ENCODE results near the gene DNAJB5.

DNAJB5 gene

DNA sequence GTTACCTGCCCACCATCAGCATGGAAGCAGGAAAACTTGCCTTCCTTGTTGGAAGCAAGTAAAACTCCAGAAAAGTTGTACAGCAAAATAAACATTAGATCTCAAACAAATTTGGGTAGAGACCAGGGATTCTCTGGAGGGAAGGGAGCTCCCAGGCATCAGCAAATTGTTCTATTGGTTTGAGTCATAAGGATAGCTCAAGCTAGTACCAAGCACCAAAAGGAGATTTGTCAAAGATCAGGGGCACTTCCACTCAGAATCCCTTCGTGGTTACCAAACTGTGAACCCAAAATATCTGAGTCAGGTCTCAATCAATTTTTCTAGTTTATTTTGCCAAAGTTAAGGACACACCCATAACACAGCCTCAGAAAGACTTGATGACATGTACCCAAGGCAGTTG lies 37.8 kb downstream of the DNAJB5 start:
- Histone ChIP-seq H2AFZ (ENCODE audit: low read length) (peak overlapping the region; percentile 49; the same call in 1 of the 2 replicates), H3K36me3 (ENCODE audit: insufficient read depth, low read length) (no peaks in the 10 kb centered on the region), H3K27me3 (ENCODE audit: insufficient read depth, low read length, poor library complexity, severe bottlenecking) (no peaks in the 10 kb centered on the region), H3K4me1 (ENCODE audit: insufficient read depth, low read length, poor library complexity, severe bottlenecking) (peaks cover 65% of the 10 kb centered on the region), H3K9ac (ENCODE audit: low read depth, low read length, poor library complexity, severe bottlenecking) (peak overlapping the region; percentile 62), H3K9me2 (replicated peaks; ENCODE audit: low read depth, low read length) (no peaks in the 10 kb centered on the region), H4K20me1 (ENCODE audit: insufficient read depth, low read length, poor library complexity, severe bottlenecking) (no peaks in the 10 kb centered on the region), H3F3A (ENCODE audit: low read depth) (peaks cover 14% of the 10 kb centered on the region), H3K79me2 (ENCODE audit: insufficient read depth, low read length) (no peaks in the 10 kb centered on the region), H3K4me2 (ENCODE audit: low read depth, low read length, poor library complexity, severe bottlenecking) (peak overlapping the region; percentile 72), H3K9me3 (ENCODE audit: insufficient read depth, low read depth, low read length) (no peaks in the 10 kb centered on the region), H3K4me3 (ENCODE audit: low read length, poor library complexity, severe bottlenecking) (peak overlapping the region; percentile 57)
- TF ChIP-seq, protein P1, sequence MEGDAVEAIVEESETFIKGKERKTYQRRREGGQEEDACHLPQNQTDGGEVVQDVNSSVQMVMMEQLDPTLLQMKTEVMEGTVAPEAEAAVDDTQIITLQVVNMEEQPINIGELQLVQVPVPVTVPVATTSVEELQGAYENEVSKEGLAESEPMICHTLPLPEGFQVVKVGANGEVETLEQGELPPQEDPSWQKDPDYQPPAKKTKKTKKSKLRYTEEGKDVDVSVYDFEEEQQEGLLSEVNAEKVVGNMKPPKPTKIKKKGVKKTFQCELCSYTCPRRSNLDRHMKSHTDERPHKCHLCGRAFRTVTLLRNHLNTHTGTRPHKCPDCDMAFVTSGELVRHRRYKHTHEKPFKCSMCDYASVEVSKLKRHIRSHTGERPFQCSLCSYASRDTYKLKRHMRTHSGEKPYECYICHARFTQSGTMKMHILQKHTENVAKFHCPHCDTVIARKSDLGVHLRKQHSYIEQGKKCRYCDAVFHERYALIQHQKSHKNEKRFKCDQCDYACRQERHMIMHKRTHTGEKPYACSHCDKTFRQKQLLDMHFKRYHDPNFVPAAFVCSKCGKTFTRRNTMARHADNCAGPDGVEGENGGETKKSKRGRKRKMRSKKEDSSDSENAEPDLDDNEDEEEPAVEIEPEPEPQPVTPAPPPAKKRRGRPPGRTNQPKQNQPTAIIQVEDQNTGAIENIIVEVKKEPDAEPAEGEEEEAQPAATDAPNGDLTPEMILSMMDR (conservative IDR thresholded peaks at IDR 0.05; ENCODE audit: low read length), result no peak
- TF ChIP-seq EZH2phosphoT487 (IDR thresholded peaks at IDR 0.05; ENCODE audit: borderline replicate concordance), result no peak

DNA sequence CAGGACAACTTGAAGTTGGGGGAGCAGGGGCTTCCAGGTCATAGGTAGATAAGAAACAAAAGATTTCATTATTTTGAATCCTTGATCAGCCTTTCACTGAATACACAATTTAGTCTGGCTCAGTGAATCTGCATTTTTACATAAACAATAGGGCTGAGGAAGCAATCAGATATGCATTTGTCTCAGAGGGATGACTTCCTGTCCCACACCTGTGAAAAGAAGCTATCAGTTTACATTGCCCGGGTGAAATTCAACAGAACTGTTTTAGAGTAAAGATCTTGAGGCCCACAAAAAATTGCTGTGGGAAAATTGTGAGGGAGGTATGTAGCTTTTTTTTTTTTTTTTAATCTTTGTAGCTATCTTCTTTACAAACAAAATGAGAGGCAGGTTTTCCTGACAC lies 38.3 kb downstream of the DNAJB5 start:
- Histone ChIP-seq H3K79me2 (ENCODE audit: insufficient read depth, low read length) (no peaks in the 10 kb centered on the region), H3K9me3 (ENCODE audit: insufficient read depth, low read depth, low read length) (no peaks in the 10 kb centered on the region), H3K4me2 (ENCODE audit: low read depth, low read length, poor library complexity, severe bottlenecking) (peak overlapping the region; percentile 72), H3K9ac (ENCODE audit: low read depth, low read length, poor library complexity, severe bottlenecking) (peak overlapping the region; percentile 62), H2AFZ (ENCODE audit: low read length) (no peak overlapping the region), H3K27me3 (ENCODE audit: insufficient read depth, low read length, poor library complexity, severe bottlenecking) (no peaks in the 10 kb centered on the region), H3K9me2 (replicated peaks; ENCODE audit: low read depth, low read length) (no peaks in the 10 kb centered on the region), H3K4me3 (ENCODE audit: low read length, poor library complexity, severe bottlenecking) (no peak overlapping the region), H3K36me3 (ENCODE audit: insufficient read depth, low read length) (no peaks in the 10 kb centered on the region), H3K4me1 (ENCODE audit: insufficient read depth, low read length, poor library complexity, severe bottlenecking) (peaks cover 60% of the 10 kb centered on the region), H3F3A (ENCODE audit: low read depth) (peaks cover 14% of the 10 kb centered on the region), H4K20me1 (ENCODE audit: insufficient read depth, low read length, poor library complexity, severe bottlenecking) (no peaks in the 10 kb centered on the region)
- TF ChIP-seq, protein P1 (conservative IDR thresholded peaks at IDR 0.05; ENCODE audit: low read length), result no peak
- no peak for TF ChIP-seq EZH2phosphoT487 (IDR thresholded peaks at IDR 0.05; ENCODE audit: borderline replicate concordance)

DNA sequence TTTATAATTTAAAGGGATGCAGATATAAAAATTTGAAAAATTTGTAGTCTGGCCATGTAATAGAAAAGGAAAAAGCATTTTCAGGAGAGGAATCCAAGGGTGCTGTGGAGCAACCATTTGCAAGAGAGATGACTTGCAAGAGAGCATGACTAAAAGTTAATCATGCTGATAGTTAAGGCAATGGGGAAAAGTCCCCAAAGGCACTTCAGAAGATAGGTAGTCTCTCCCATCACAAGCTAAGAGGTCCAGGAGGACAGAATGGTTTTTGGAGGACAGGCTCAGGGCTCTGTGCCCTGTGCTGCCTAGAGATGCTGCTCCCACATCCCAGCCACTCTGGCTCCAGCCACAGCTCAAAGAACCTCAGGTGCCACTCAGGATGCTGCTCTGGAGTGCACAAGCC lies 38.8 kb downstream of the DNAJB5 start:
- no peak overlapping the region for H2AFZ ChIP-seq (ENCODE audit: low read length)
- H3K9ac ChIP-seq (ENCODE audit: low read depth, low read length, poor library complexity, severe bottlenecking), result no peak overlapping the region
- H3K79me2 ChIP-seq (ENCODE audit: insufficient read depth, low read length), result no peaks in the 10 kb centered on the region
- H3K4me1 ChIP-seq (ENCODE audit: insufficient read depth, low read length, poor library complexity, severe bottlenecking), result peaks cover 59% of the 10 kb centered on the region
- no peak overlapping the region for H3K4me3 ChIP-seq (ENCODE audit: low read length, poor library complexity, severe bottlenecking)
- H3K4me2 ChIP-seq (ENCODE audit: low read depth, low read length, poor library complexity, severe bottlenecking), result peak overlapping the region; percentile 72
- no peaks in the 10 kb centered on the region for H3K9me3 ChIP-seq (ENCODE audit: insufficient read depth, low read depth, low read length)
- TF ChIP-seq, protein P1 (conservative IDR thresholded peaks at IDR 0.05; ENCODE audit: low read length), result no peak
- no peak for TF ChIP-seq EZH2phosphoT487 (IDR thresholded peaks at IDR 0.05; ENCODE audit: borderline replicate concordance)
- peaks cover 14% of the 10 kb centered on the region for H3F3A ChIP-seq (ENCODE audit: low read depth)
- no peaks in the 10 kb centered on the region for H4K20me1 ChIP-seq (ENCODE audit: insufficient read depth, low read length, poor library complexity, severe bottlenecking)
- no peaks in the 10 kb centered on the region for H3K27me3 ChIP-seq (ENCODE audit: insufficient read depth, low read length, poor library complexity, severe bottlenecking)
- no peaks in the 10 kb centered on the region for H3K9me2 ChIP-seq (replicated peaks; ENCODE audit: low read depth, low read length)
- no peaks in the 10 kb centered on the region for H3K36me3 ChIP-seq (ENCODE audit: insufficient read depth, low read length)
